LoVo (cell line): ENCODE data around the gene MRPL34.
"Not testable (repeated sequence)": the region's sequence is repeated elsewhere in the genome, so short reads cannot be mapped to it uniquely, and the experiment has no call there.

Source experiments
- DNase-seq: peaks from one replicate; pipeline ENCODE4 v3.0.0-alpha.2; 2016; ENCODE audit warnings: low spot score

MRPL34 gene

GRCh38 chr19:17305517-17306284 lies at the start of gene MRPL34:
MRPL34 (plus strand) TSS chr19:17305872; CDS start chr19:17305893, 21 bp downstream.
- peak; percentile 100 for DNase-seq

DNA sequence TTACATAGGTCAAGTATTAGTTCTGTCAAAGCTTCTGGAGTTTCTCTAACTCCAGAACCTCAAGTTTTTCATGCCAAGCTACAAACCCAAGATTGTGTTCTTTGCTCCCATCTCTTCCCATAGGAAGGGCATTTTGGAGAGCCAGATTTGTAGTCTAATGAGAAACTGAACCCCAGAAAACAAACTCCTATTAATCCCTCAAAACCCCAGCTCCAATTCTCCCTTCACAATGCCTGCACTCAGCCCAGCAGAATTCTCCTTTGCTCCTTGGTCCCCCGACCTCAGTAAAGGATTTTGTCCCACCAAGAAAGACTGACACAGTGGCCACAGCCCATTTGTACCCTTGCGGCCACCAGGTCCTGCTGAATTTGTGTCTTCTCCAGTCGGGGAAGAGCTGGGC lies 49.5 kb upstream of the MRPL34 start:
- DNase-seq = no peak

- no peak for DNase-seq
Measured at GRCh38 chr19:17259118-17259780, 46.4 kb upstream of the MRPL34 start.

GRCh38 chr19:17259934-17260333 lies 45.7 kb upstream of the MRPL34 start:
- no peak for DNase-seq

DNA sequence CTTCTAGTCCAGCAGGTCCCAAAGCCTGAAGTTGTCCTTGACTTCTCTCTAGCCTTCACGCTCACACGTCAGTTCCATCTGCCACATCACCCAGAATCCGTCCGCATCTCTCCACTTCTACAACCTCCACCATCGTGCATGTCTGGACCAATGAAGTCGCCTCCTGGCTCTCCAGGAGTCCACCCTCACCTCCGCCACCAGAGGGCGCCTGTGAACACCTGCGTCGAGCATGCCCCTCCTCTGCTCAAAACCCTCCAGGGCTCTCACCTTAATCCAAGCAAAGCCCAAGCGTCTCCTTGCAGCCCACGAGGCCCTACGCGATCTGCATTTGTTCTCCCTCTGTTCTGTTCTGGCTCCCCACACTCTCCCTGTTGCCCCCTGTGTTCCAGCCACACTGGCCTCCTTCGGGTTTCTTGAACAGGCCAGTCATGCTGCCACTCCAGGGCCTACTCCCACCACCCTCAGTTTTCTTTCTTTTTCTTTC lies 44.8 kb upstream of the MRPL34 start:
- peak; percentile 88 for DNase-seq

- no peak for DNase-seq
Measured at GRCh38 chr19:17262557-17262956, 43.1 kb upstream of the MRPL34 start.

DNA sequence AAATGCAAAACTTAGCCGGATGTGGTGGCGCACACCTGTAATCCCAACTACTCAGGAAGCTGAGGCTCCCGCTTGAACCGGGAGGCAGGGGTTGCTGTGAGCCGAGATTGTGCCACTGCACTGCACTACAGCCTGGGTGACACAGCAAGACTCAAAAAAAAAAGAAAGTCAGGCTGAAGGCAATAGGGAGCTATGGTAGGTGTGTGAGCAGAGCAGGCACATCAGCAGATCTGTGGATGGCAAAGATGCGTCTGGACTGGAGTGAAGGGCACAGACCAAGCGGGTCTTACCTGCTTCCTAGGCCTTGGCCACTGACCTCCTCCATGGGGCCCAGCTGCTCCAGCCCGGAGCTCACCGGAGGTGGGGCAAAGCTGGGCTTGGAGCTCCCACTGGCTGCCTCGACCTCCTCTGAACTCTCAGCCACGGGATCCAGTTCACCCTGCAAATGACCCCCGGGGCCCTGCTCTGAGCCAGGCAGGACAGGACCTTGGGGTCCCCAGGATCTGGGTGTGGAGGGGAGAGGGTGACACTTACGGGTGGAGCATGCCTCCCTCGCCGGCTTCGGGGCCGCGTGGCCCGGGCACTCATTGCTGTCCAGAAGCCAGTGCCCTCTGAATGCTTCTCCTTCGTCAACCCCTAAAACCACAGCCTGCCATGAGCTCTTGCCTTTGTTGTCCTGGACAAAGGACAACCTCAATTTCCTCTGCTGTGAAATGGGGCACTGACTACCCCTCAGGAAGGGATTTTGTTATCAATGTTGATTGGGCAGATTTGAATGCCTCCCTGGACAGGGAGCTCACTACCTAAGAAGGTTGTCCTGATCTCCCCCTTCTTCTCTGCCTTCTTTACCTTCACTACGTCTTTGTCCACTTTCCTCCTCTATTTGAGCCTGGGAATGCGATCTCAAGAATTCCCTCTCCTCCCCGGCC lies 41.7 kb upstream of the MRPL34 start:
- DNase-seq = no peak

- DNase-seq = no peak
Measured at GRCh38 chr19:17264641-17264979, 41.1 kb upstream of the MRPL34 start, which contains the start of gene USHBP1. USHBP1 (minus strand) TSS chr19:17264745; CDS start chr19:17264299, 446 bp downstream.

GRCh38 chr19:17266026-17266425 lies 39.6 kb upstream of the MRPL34 start:
- DNase-seq = no peak

GRCh38 chr19:17266589-17266974 lies 39.1 kb upstream of the MRPL34 start:
- no peak for DNase-seq

GRCh38 chr19:17266975-17267788 lies 38.5 kb upstream of the MRPL34 start, which contains the start of gene BABAM1:
BABAM1 (plus strand) TSS chr19:17267443; CDS start chr19:17268807, 1,364 bp downstream.
- DNase-seq = peak; percentile 95

DNA sequence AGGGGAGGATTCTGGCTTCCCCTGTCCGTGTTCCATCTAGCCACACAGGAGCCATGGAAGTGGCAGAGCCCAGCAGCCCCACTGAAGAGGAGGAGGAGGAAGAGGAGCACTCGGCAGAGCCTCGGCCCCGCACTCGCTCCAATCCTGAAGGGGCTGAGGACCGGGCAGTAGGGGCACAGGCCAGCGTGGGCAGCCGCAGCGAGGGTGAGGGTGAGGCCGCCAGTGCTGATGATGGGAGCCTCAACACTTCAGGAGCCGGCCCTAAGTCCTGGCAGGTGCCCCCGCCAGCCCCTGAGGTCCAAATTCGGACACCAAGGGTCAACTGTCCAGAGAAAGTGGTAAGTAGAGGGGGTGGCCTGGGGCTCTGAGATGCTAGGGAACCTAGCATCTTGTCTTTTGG lies 36.9 kb upstream of the MRPL34 start:
- DNase-seq = no peak

GRCh38 chr19:17274892-17275291 lies 30.8 kb upstream of the MRPL34 start:
- DNase-seq = not testable (repeated sequence)

- no peak for DNase-seq
Measured at GRCh38 chr19:17275441-17276175, 30.1 kb upstream of the MRPL34 start.

- DNase-seq = no peak
Measured at GRCh38 chr19:17279436-17279835, 26.2 kb upstream of the MRPL34 start.

GRCh38 chr19:17281391-17282304 lies 24.0 kb upstream of the MRPL34 start, which contains the start of gene ANKLE1:
ANKLE1 (plus strand) TSS chr19:17281901; CDS start chr19:17281921, 20 bp downstream.
- DNase-seq = no peak

- peak; percentile 80 for DNase-seq
Measured at GRCh38 chr19:17282488-17283125, 23.1 kb upstream of the MRPL34 start.

DNA sequence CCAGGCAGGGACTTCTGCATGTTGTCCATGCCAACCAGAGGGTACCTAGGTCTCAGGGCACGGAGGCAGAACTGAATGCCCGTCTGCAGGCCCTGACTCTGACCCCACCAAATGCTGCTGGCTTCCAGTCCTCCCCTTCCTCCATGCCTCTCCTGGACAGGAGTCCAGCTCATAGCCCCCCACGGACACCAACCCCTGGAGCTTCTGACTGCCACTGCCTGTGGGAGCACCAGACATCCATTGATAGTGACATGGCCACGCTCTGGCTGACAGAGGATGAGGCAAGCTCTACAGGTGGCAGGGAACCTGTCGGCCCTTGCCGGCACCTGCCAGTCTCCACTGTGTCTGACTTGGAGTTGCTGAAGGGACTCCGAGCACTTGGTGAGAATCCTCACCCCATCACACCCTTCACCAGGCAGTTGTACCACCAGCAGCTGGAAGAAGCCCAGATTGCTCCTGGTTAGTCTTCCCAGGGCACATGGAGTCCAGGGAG lies 22.1 kb upstream of the MRPL34 start:
- DNase-seq = no peak
